ENCODE measurements around the gene FMO4. TPM values are rescaled to one million over a fixed set of nuclear protein-coding genes. Genes with fewer than 3 reads are reported as not detected.
"Not testable (repeated sequence)": the region's sequence is repeated elsewhere in the genome, so short reads cannot be mapped to it uniquely, and the experiment has no call there.

The FMO4 gene
- total RNA-seq, 1 donor from 2014 or later: 0.98 TPM

DNA sequence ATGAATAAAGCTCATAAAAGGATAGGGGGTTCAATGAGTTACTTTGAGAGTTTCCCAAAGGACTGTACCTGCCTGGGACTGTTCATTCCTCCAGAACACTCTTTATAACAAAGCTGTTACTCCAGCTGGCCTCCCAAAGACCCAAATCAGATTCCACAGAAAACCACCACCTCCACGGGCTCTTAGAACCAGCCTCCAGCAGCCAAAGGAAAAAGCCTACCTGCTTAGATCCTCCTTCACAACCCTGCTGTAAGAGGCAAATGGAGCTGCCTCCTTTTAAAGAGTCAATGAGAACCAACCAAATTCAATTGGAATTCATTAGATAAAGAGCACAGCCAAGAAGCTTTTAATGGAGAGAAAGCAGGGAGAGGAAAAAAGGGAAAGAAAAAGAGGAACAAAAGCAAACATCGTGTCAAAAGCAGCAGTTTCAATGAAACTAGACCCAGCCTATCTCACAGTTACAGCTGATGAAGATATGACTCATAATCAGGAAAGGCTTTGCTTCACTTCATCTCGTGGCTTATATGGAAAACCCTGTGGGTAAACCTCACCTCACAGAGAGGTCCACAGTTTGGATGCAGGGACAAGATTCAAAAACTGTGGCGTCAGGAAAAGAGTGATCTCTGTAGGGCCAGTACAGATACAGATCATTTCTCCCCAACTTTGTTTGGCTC lies 27.8 kb upstream of the FMO4 start:
- DNase-seq (ENCODE audit: extremely low spot score in 2 of 2): no peak
- Histone ChIP-seq H3K4me1 (no peaks in the 10 kb centered on the region), H3K27ac (no peak overlapping the region), H3K36me3 (no peaks in the 10 kb centered on the region), H3K27me3 (no peaks in the 10 kb centered on the region), H3K4me3 (no peak overlapping the region), H3K9me3 (no peaks in the 10 kb centered on the region)
- TF ChIP-seq, protein P1, sequence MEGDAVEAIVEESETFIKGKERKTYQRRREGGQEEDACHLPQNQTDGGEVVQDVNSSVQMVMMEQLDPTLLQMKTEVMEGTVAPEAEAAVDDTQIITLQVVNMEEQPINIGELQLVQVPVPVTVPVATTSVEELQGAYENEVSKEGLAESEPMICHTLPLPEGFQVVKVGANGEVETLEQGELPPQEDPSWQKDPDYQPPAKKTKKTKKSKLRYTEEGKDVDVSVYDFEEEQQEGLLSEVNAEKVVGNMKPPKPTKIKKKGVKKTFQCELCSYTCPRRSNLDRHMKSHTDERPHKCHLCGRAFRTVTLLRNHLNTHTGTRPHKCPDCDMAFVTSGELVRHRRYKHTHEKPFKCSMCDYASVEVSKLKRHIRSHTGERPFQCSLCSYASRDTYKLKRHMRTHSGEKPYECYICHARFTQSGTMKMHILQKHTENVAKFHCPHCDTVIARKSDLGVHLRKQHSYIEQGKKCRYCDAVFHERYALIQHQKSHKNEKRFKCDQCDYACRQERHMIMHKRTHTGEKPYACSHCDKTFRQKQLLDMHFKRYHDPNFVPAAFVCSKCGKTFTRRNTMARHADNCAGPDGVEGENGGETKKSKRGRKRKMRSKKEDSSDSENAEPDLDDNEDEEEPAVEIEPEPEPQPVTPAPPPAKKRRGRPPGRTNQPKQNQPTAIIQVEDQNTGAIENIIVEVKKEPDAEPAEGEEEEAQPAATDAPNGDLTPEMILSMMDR (IDR thresholded peaks at IDR 0.05): no peak
- TF ChIP-seq POLR2AphosphoS5 (IDR thresholded peaks at IDR 0.05; ENCODE audit: insufficient read depth in 1 of 2, low read depth in 1 of 2): peak in 1 of 2 donors; percentile 31
- intact Hi-C loops (cut with DNase I): no loop called here

DNA sequence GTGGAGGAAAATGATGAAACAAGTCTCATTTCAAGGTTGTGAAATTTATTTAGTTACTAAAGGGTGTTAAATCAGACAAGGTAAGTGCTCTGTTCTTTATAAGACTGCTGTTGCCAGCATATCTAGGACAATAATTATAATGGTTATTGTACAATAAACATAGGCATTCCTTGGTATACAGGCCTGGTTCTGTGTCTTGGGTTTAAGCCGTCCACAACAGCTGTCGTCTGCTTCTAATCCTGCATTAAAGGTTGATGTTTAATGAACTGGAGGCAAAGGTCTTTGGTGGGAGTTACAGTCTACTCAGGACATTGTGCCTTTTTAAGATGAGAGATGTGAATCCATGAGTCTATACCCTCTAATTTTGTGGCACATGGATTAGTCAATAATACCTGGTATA lies 23.4 kb upstream of the FMO4 start:
- H3K9me3 ChIP-seq: no peaks in the 10 kb centered on the region
- intact Hi-C loops (cut with DNase I): no loop called here
- no peak overlapping the region for H3K4me3 ChIP-seq
- H3K36me3 ChIP-seq: no peaks in the 10 kb centered on the region
- TF ChIP-seq, protein P1 (IDR thresholded peaks at IDR 0.05): no peak
- TF ChIP-seq POLR2A (IDR thresholded peaks at IDR 0.05) (no peak), POLR2AphosphoS5 (IDR thresholded peaks at IDR 0.05; ENCODE audit: insufficient read depth in 1 of 2, low read depth in 1 of 2) (no peak)
- DNase-seq (ENCODE audit: extremely low spot score in 2 of 2): no peak
- no peaks in the 10 kb centered on the region for H3K27me3 ChIP-seq
- peaks cover 5% of the 10 kb centered on the region for H3K4me1 ChIP-seq
- no peak overlapping the region for H3K27ac ChIP-seq

DNA sequence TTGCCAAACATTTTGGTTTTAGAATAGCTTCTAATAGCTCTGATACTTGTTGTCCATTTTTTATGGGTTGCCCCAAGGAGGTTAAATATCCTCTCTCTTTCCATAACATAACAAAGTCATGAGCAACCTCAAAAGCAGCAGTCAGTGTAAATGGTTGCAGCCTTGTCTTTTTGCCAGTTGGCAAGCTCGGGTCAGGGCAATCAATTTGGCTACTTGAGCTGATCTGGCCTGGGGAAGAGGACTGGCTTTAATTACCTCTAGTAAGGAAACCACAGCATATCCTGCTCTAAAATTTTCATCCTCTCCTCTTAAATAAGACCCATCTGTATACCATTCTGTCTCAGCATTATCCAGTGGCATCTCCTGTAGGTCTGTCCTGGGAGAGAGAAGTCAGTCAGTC lies 21.2 kb upstream of the FMO4 start:
- peaks cover 5% of the 10 kb centered on the region for H3K4me1 ChIP-seq
- H3K36me3 ChIP-seq: no peaks in the 10 kb centered on the region
- intact Hi-C loops (cut with DNase I): no loop called here
- no peaks in the 10 kb centered on the region for H3K9me3 ChIP-seq
- no peak overlapping the region for H3K4me3 ChIP-seq
- TF ChIP-seq POLR2AphosphoS5 (IDR thresholded peaks at IDR 0.05; ENCODE audit: insufficient read depth in 1 of 2, low read depth in 1 of 2) (no peak), POLR2A (IDR thresholded peaks at IDR 0.05) (no peak)
- TF ChIP-seq, protein P1 (IDR thresholded peaks at IDR 0.05): no peak
- H3K27me3 ChIP-seq: no peaks in the 10 kb centered on the region
- DNase-seq (ENCODE audit: extremely low spot score in 2 of 2): peak in 1 of 2 donors; percentile 54
- H3K27ac ChIP-seq: no peak overlapping the region

- peak overlapping the region; percentile 46 for H3K27ac ChIP-seq
- intact Hi-C loops (cut with DNase I); H3K4me1 ChIP-seq; H3K9me3 ChIP-seq; H3K36me3 ChIP-seq; H3K27me3 ChIP-seq; H3K4me3 ChIP-seq: not testable (repeated sequence)
- peak in 1 of 2 donors; percentile 77 for DNase-seq (ENCODE audit: extremely low spot score in 2 of 2)
- peak in 1 of 2 donors; percentile 71 for TF ChIP-seq POLR2AphosphoS5 (IDR thresholded peaks at IDR 0.05; ENCODE audit: insufficient read depth in 1 of 2, low read depth in 1 of 2)
Measured at GRCh38 chr1:171295383-171295782, 18.6 kb upstream of the FMO4 start.

GRCh38 chr1:171295821-171296220 lies 18.2 kb upstream of the FMO4 start:
- H3K27ac ChIP-seq: peak overlapping the region; percentile 46
- intact Hi-C loops (cut with DNase I): no loop called here
- peak in 1 of 2 donors; percentile 58 for TF ChIP-seq POLR2AphosphoS5 (IDR thresholded peaks at IDR 0.05; ENCODE audit: insufficient read depth in 1 of 2, low read depth in 1 of 2)
- no peak for TF ChIP-seq POLR2A (IDR thresholded peaks at IDR 0.05)

GRCh38 chr1:171296897-171297296 lies 17.1 kb upstream of the FMO4 start:
- TF ChIP-seq, protein P1 (IDR thresholded peaks at IDR 0.05): no peak
- no peak for TF ChIP-seq POLR2A (IDR thresholded peaks at IDR 0.05)
- no peak for TF ChIP-seq POLR2AphosphoS5 (IDR thresholded peaks at IDR 0.05; ENCODE audit: insufficient read depth in 1 of 2, low read depth in 1 of 2)
- H3K9me3 ChIP-seq: peaks cover 10% of the 10 kb centered on the region
- intact Hi-C loops (cut with DNase I): no loop called here
- H3K4me3 ChIP-seq: no peak overlapping the region
- DNase-seq (ENCODE audit: extremely low spot score in 2 of 2): peak in 1 of 2 donors; percentile 58
- peaks cover 5% of the 10 kb centered on the region for H3K4me1 ChIP-seq
- H3K36me3 ChIP-seq: no peaks in the 10 kb centered on the region
- H3K27ac ChIP-seq: peak overlapping the region; percentile 46
- H3K27me3 ChIP-seq: no peaks in the 10 kb centered on the region

More at GRCh38 chr1:171295821-171296220, 18.2 kb upstream of the FMO4 start:
- Histone ChIP-seq H3K4me3 (no peak overlapping the region), H3K9me3 (peaks cover 10% of the 10 kb centered on the region), H3K27me3 (no peaks in the 10 kb centered on the region), H3K4me1 (peaks cover 5% of the 10 kb centered on the region), H3K36me3 (no peaks in the 10 kb centered on the region)
- DNase-seq (ENCODE audit: extremely low spot score in 2 of 2): peak in 1 of 2 donors; percentile 44
